Suprapubic skin (tissue), 4 donors: ENCODE measurements around the gene NKX3-2. TPM values are rescaled to one million over a fixed set of nuclear protein-coding genes. Genes with fewer than 3 reads are reported as not detected.

ENCODE experiments used
- DNase-seq, 2 donors: peaks; one replicate each; pipeline ENCODE4 v3.0.0-alpha.2; 2019; ENCODE audit warnings: low spot score in 2 of 2
- H3K27ac ChIP-seq: fragments of 200-600 bp; sonication (generic); one replicate; pipeline ENCODE4 v1.5.1; 2019
- H3K27me3 ChIP-seq: fragments of 200-600 bp; sonication (generic); one replicate; pipeline ENCODE4 v1.5.1; 2019
- H3K36me3 ChIP-seq: fragments of 200-600 bp; sonication (generic); one replicate; pipeline ENCODE4 v1.5.1; 2019
- H3K4me1 ChIP-seq: fragments of 200-600 bp; sonication (generic); one replicate; pipeline ENCODE4 v1.5.1; 2019
- H3K4me3 ChIP-seq: fragments of 200-600 bp; sonication (generic); one replicate; pipeline ENCODE4 v1.5.1; 2019; ENCODE audit warnings: mild to moderate bottlenecking
- H3K9me3 ChIP-seq: fragments of 200-600 bp; sonication (generic); one replicate; pipeline ENCODE4 v1.5.1; 2019
- EP300 ChIP-seq: sonication (generic); formaldehyde crosslinking; IDR thresholded peaks from one replicate; pipeline ENCODE4 v1.6.1; 2017; ENCODE audit warnings: antibody characterized with exemption
- POLR2A ChIP-seq, 2 donors: fragments of 450-650 bp; IDR thresholded peaks; one replicate each; pipeline ENCODE4 v1.6.1; 2017; ENCODE audit warnings: antibody characterized with exemption in 2 of 2, mild to moderate bottlenecking in 2 of 2, moderate library complexity in 2 of 2
- POLR2AphosphoS5 ChIP-seq, 3 donors: sonication (generic); formaldehyde crosslinking; IDR thresholded peaks; one replicate each; pipeline ENCODE4 v1.6.1; 2017; ENCODE audit warnings: antibody characterized with exemption in 3 of 3
- WGBS: methylation state at CpG from one replicate; pipeline ENCODE4 v1.1.5; 2018; 5-methylcytosine and 5-hydroxymethylcytosine counted together
- total RNA-seq, 4 donors: library from RNA; depleted of rRNA; stranded (reverse); fragments of >200 nt; gene quantifications; one replicate each; pipeline ENCODE4 v1.1.0, GENCODE V29; 2016
- TF ChIP-seq, protein P1 (sequence below), 2 donors: fragments of 200-600 bp in 1 of 2; fragments of 450-650 bp in 1 of 2; sonication (generic) in 1 of 2; IDR thresholded peaks; one replicate each; pipeline ENCODE4 v1.5.1; 2016 to 2019; ENCODE audit warnings: antibody characterized with exemption in 2 of 2, mild to moderate bottlenecking in 1 of 2, moderate library complexity in 1 of 2

Gene NKX3-2
- total RNA-seq, 4 donors from 2014 or later: 0.24 to 0.26 TPM; not detected in 2

DNA sequence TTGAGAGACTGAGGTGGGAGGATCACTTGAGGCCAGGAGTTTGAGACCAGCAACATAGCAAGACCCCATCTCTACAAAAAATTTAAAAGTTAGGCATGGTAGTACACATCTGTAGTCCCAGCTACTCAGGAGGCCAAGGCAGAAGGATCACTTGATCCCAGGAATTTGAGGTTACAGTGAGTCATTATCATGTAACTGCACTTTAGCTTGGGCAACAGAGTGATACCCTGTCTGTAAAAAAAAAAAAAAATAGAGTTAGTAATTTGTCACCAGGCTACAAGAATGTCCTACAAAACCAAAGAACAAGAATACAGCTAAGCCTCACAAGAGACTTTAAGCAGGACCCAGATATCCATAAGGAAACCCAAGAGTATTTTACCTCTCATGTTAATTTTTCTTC lies 33.2 kb downstream of the NKX3-2 start:
- TF ChIP-seq POLR2AphosphoS5 (IDR thresholded peaks at IDR 0.05) (no peak), POLR2A (IDR thresholded peaks at IDR 0.05) (no peak), EP300 (no peak)
- TF ChIP-seq, protein P1, sequence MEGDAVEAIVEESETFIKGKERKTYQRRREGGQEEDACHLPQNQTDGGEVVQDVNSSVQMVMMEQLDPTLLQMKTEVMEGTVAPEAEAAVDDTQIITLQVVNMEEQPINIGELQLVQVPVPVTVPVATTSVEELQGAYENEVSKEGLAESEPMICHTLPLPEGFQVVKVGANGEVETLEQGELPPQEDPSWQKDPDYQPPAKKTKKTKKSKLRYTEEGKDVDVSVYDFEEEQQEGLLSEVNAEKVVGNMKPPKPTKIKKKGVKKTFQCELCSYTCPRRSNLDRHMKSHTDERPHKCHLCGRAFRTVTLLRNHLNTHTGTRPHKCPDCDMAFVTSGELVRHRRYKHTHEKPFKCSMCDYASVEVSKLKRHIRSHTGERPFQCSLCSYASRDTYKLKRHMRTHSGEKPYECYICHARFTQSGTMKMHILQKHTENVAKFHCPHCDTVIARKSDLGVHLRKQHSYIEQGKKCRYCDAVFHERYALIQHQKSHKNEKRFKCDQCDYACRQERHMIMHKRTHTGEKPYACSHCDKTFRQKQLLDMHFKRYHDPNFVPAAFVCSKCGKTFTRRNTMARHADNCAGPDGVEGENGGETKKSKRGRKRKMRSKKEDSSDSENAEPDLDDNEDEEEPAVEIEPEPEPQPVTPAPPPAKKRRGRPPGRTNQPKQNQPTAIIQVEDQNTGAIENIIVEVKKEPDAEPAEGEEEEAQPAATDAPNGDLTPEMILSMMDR (IDR thresholded peaks at IDR 0.05): no peak
- Histone ChIP-seq H3K27ac (no peak overlapping the region), H3K27me3 (peaks cover 22% of the 10 kb centered on the region), H3K4me1 (no peaks in the 10 kb centered on the region), H3K4me3 (no peak overlapping the region), H3K9me3 (no peaks in the 10 kb centered on the region), H3K36me3 (no peaks in the 10 kb centered on the region)
- no peak for DNase-seq

DNA sequence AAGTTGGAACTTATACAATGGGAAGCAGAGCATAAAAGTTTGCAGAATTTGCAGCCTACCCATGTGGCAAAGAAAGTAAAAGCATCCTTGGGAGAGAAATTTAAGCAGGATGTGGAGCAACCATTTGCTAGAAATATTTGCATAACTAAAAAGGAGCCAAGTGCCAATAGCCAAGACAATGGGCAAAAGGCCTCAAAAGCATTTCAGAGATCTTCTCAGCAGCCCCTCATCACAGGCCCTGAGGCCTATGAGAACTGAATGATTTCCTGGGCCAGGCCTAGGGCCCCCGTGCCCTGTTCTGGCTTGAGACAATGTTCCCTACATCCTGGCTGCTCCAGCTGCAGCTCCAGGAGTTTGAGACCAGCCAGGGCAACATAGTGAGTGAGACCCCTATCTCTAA lies 34.9 kb downstream of the NKX3-2 start:
- 73% methylated on average over 1 of the region's 1 CpG for WGBS

DNA sequence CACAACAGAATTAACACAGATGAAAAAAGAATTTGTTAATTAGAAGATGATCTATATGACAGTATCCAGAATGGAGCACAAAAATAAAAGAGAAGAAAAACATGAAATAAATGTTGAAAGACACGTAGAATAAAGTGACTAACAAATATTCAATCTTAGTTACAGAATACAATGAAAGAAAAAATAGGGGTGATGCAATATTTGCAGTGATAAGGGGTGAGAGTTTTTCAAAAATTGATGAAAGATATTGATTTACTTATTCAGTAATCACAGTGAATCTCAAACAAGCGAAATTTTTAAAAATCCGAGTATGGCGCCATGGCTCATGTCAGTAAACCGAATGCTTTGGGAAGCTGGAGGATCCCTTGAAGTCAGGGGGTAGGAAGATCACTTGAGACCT lies 39.9 kb downstream of the NKX3-2 start:
- Histone ChIP-seq H3K27ac (no peak overlapping the region), H3K36me3 (no peaks in the 10 kb centered on the region), H3K4me3 (no peak overlapping the region), H3K9me3 (no peaks in the 10 kb centered on the region), H3K4me1 (no peaks in the 10 kb centered on the region), H3K27me3 (peaks cover 7% of the 10 kb centered on the region)
- 96% methylated on average over 5 of the region's 5 CpGs for WGBS
- no peak for DNase-seq
- TF ChIP-seq, protein P1 (IDR thresholded peaks at IDR 0.05): no peak
- TF ChIP-seq EP300: no peak
- no peak for TF ChIP-seq POLR2A (IDR thresholded peaks at IDR 0.05)
- TF ChIP-seq POLR2AphosphoS5 (IDR thresholded peaks at IDR 0.05): no peak

More for the DNA sequence above, 34.9 kb downstream of the NKX3-2 start:
- Histone ChIP-seq H3K4me1 (no peaks in the 10 kb centered on the region), H3K27ac (no peak overlapping the region), H3K27me3 (peaks cover 14% of the 10 kb centered on the region), H3K4me3 (no peak overlapping the region), H3K36me3 (no peaks in the 10 kb centered on the region), H3K9me3 (no peaks in the 10 kb centered on the region)
- no peak for DNase-seq
- TF ChIP-seq EP300 (no peak), POLR2A (IDR thresholded peaks at IDR 0.05) (no peak), POLR2AphosphoS5 (IDR thresholded peaks at IDR 0.05) (no peak)
- TF ChIP-seq, protein P1 (IDR thresholded peaks at IDR 0.05): no peak

DNA sequence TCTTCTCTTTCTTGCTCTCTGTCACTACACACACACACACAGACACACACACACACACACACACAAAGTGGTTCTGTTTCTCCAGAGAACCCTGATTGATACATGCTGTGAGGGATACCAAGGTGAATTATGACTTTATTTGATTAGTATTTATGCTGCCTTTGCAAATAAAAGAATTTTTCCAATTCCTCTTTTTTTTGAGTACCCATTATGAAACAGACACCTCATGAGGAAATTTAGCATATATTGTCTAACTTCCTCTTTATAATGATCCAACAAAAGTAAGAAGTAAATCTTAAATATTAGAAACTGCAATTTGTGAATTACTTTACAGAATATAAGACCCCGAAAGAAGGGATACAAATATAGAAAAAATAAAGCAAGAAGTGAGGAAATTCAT lies 45.8 kb downstream of the NKX3-2 start:
- DNase-seq: no peak
- no peaks in the 10 kb centered on the region for H3K9me3 ChIP-seq
- WGBS: 93% methylated on average over 1 of the region's 1 CpG
- no peak overlapping the region for H3K27ac ChIP-seq
- H3K4me1 ChIP-seq: no peaks in the 10 kb centered on the region
- no peaks in the 10 kb centered on the region for H3K36me3 ChIP-seq
- H3K4me3 ChIP-seq: no peak overlapping the region
- TF ChIP-seq POLR2A (IDR thresholded peaks at IDR 0.05): no peak
- TF ChIP-seq, protein P1 (IDR thresholded peaks at IDR 0.05): no peak
- no peak for TF ChIP-seq EP300
- TF ChIP-seq POLR2AphosphoS5 (IDR thresholded peaks at IDR 0.05): no peak
- peaks cover 20% of the 10 kb centered on the region for H3K27me3 ChIP-seq

DNA sequence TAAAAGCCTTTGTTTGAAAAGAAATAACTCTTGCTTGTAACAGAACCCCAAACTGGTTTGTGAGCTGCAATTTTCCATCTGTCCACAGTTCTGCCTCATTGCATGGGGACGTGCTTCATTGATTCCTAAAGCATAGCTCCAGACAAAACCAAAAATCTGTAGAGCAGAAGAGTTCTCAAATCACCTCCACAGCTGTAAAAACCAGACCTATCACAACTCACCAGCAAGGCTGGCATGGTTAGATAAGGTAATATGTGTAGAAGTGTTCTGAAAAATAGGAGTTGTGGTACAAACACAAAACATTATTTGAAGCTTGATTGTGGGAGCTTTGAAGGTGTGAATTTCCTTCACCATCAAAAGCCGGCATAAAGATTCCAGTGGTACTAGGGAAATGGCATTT lies 47.7 kb downstream of the NKX3-2 start:
- Histone ChIP-seq H3K4me3 (no peak overlapping the region), H3K36me3 (no peaks in the 10 kb centered on the region), H3K27me3 (peaks cover 20% of the 10 kb centered on the region), H3K9me3 (no peaks in the 10 kb centered on the region), H3K27ac (no peak overlapping the region), H3K4me1 (no peaks in the 10 kb centered on the region)
- 61% methylated on average over 2 of the region's 2 CpGs for WGBS
- no peak for DNase-seq
- TF ChIP-seq POLR2AphosphoS5 (IDR thresholded peaks at IDR 0.05) (no peak), POLR2A (IDR thresholded peaks at IDR 0.05) (no peak), EP300 (no peak)
- TF ChIP-seq, protein P1 (IDR thresholded peaks at IDR 0.05): no peak
